Endodermal cell (in vitro differentiated cells): ENCODE results near the gene SH3BP2. TPM values are rescaled to one million over a fixed set of nuclear protein-coding genes. Genes with fewer than 3 reads are reported as not detected.

Source experiments
- DNase-seq: peaks from one replicate; pipeline ENCODE4 v3.0.0-alpha.2; 2017
- H3K27ac ChIP-seq: 2 replicates; pipeline ENCODE4 v1.5.1; 2013; ENCODE audit warnings: mild to moderate bottlenecking, low read depth, low read length, moderate library complexity
- H3K27me3 ChIP-seq: 2 replicates; pipeline ENCODE4 v1.6.1; 2013; ENCODE audit warnings: mild to moderate bottlenecking, low read length, moderate library complexity; ENCODE audit not compliant: insufficient read depth, control insufficient read depth, poor library complexity, severe bottlenecking
- H3K36me3 ChIP-seq: 2 replicates; pipeline ENCODE4 v1.7.0; 2013; ENCODE audit warnings: mild to moderate bottlenecking, low read length, moderate library complexity; ENCODE audit not compliant: control insufficient read depth, insufficient read depth
- H3K4me1 ChIP-seq: one replicate; pipeline ENCODE4 v1.7.0; 2013; ENCODE audit warnings: low read length; ENCODE audit not compliant: control insufficient read depth, insufficient read depth
- H3K4me3 ChIP-seq: 2 replicates; pipeline ENCODE4 v1.5.1; 2013; ENCODE audit warnings: mild to moderate bottlenecking, low read length, moderate library complexity
- H3K9ac ChIP-seq: 2 replicates; pipeline ENCODE4 v1.6.1; 2013; ENCODE audit warnings: mild to moderate bottlenecking, low read length, moderate library complexity; ENCODE audit not compliant: poor library complexity, severe bottlenecking; ENCODE audit errors: extremely low read depth
- H3K9me3 ChIP-seq: 2 replicates; pipeline ENCODE4 v1.6.1; 2013; ENCODE audit warnings: mild to moderate bottlenecking, low read length, moderate library complexity; ENCODE audit not compliant: control insufficient read depth
- H3K27ac Mint-ChIP-seq: 2 replicates; pipeline ENCODE4 v1.8.0; 2020; ENCODE audit warnings: mixed read lengths
- H3K27me3 Mint-ChIP-seq: 2 replicates; pipeline ENCODE4 v1.8.0; 2021; ENCODE audit warnings: mild to moderate bottlenecking, mixed read lengths; ENCODE audit not compliant: insufficient read depth
- H3K36me3 Mint-ChIP-seq: 2 replicates; pipeline ENCODE4 v1.8.0; 2020; ENCODE audit warnings: low read depth, mixed read lengths
- H3K4me1 Mint-ChIP-seq: 2 replicates; pipeline ENCODE4 v1.8.0; 2020; ENCODE audit warnings: mixed read lengths
- H3K4me3 Mint-ChIP-seq: 2 replicates; pipeline ENCODE4 v1.8.0; 2020; ENCODE audit warnings: mild to moderate bottlenecking, moderate library complexity, mixed read lengths
- H3K9me3 Mint-ChIP-seq: 2 replicates; pipeline ENCODE4 v1.8.0; 2020; ENCODE audit warnings: mild to moderate bottlenecking, mixed read lengths
- CTCF ChIP-seq: fragments of 200-600 bp; sonication (generic); conservative IDR thresholded peaks from 2 replicates; pipeline ENCODE4 v1.5.0; 2021; ENCODE audit warnings: antibody characterized with exemption, mild to moderate bottlenecking
- WGBS, 2 experiments: methylation state at CpG; one replicate each; pipeline versions ENCODE4 v1.1.5 to v1.1.7; 2013; ENCODE audit warnings: missing lambda C conversion rate in 2 of 2, mixed read lengths in 1 of 2; ENCODE audit not compliant: insufficient coverage in 1 of 2, insufficient read length in 1 of 2; 5-methylcytosine and 5-hydroxymethylcytosine counted together
- total RNA-seq, 2 donors: library from RNA; stranded (reverse); fragmentation: NEBNext Ultra II Directional in 1 of 2; extraction: Animal tissue kit (Norgen Biotek cat#: 25700) in 1 of 2; gene quantifications; 2 replicates in 1 of 2; 3 replicates in 1 of 2; pipeline ENCODE4 v1.2.1, GENCODE V29; 2021

SH3BP2 gene
- total RNA-seq, 2 donors from 2014 or later, result 40.5 to 43.8 TPM

DNA sequence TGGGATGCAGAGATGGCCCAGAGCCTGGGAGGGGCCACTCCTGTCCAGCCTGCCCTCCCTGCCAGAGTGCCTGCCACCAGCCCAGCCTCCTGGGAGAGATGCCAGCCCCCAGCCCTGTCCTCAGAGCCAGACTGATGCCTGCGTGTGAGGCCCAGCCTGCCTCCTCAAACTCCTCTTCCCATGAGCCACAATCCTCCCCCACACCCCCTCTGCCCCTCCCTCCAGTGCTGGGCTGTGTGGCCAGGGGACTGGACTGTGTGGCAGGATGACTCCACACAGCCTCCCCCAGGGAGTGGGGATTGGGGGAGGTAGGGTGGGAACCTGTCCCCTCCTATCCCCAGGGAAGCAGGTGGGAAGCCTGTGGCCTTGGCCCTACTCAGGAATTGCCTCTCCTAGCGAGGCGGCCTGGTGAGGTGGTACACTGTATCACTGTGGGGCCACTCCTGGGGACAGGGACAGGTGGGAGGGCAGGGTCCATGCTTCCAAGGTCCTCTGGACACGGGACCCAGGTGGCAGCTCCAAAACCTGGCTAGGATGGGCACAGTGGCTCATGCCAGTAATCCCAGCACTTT is 4.3 kb upstream of the SH3BP2 start:
- peak; percentile 41 for DNase-seq
- H3K9me3 ChIP-seq, result no peaks in the 10 kb centered on the region
- H3K27ac Mint-ChIP-seq, result no peak overlapping the region
- H3K36me3 ChIP-seq, result no peaks in the 10 kb centered on the region
- no peak overlapping the region for H3K9ac ChIP-seq
- peaks cover 11% of the 10 kb centered on the region for H3K4me1 ChIP-seq
- peaks cover 19% of the 10 kb centered on the region for H3K27me3 Mint-ChIP-seq
- H3K9me3 Mint-ChIP-seq, result no peaks in the 10 kb centered on the region
- no peak overlapping the region for H3K4me3 Mint-ChIP-seq
- no peak for TF ChIP-seq CTCF
- no peak overlapping the region for H3K27ac ChIP-seq
- H3K4me3 ChIP-seq, result no peak overlapping the region
- peaks cover 4% of the 10 kb centered on the region for H3K27me3 ChIP-seq
- no peaks in the 10 kb centered on the region for H3K36me3 Mint-ChIP-seq
- peaks cover 20% of the 10 kb centered on the region for H3K4me1 Mint-ChIP-seq
- 93 to 95% methylated on average over 2 to 4 of the region's 4 CpGs for WGBS, 2 experiments

DNA sequence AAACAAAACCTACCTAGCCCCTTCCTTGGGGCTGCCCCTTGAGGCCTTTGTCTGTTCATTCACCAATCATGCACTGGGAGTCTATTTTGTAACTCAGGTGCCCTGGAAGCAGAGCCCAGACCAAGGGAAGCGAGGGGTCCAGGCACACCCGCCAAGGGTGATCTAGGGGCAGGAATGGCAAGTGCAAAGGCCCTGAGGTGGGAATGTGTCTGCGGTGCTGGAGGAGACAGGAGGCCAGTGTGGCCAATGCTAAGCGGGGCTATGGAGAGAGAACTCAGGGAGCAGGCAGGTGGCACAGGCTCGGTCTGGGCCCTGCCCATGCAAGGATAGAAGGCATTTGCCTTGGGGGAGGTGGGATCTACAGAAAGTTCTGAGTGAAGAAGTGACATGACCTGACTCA is 3.5 kb upstream of the SH3BP2 start:
- Histone ChIP-seq H3K9ac (no peak overlapping the region), H3K4me1 (peaks cover 11% of the 10 kb centered on the region), H3K36me3 (no peaks in the 10 kb centered on the region), H3K27me3 (peaks cover 11% of the 10 kb centered on the region), H3K27ac (no peak overlapping the region), H3K9me3 (no peaks in the 10 kb centered on the region), H3K4me3 (no peak overlapping the region)
- no peak overlapping the region for H3K27ac Mint-ChIP-seq
- peaks cover 12% of the 10 kb centered on the region for H3K4me1 Mint-ChIP-seq
- H3K36me3 Mint-ChIP-seq, result no peaks in the 10 kb centered on the region
- peaks cover 26% of the 10 kb centered on the region for H3K27me3 Mint-ChIP-seq
- no peaks in the 10 kb centered on the region for H3K9me3 Mint-ChIP-seq
- no peak for DNase-seq
- no peak for TF ChIP-seq CTCF
- WGBS, 2 experiments, result 93 to 100% methylated on average over 4 to 5 of the region's 5 CpGs
- no peak overlapping the region for H3K4me3 Mint-ChIP-seq

DNA sequence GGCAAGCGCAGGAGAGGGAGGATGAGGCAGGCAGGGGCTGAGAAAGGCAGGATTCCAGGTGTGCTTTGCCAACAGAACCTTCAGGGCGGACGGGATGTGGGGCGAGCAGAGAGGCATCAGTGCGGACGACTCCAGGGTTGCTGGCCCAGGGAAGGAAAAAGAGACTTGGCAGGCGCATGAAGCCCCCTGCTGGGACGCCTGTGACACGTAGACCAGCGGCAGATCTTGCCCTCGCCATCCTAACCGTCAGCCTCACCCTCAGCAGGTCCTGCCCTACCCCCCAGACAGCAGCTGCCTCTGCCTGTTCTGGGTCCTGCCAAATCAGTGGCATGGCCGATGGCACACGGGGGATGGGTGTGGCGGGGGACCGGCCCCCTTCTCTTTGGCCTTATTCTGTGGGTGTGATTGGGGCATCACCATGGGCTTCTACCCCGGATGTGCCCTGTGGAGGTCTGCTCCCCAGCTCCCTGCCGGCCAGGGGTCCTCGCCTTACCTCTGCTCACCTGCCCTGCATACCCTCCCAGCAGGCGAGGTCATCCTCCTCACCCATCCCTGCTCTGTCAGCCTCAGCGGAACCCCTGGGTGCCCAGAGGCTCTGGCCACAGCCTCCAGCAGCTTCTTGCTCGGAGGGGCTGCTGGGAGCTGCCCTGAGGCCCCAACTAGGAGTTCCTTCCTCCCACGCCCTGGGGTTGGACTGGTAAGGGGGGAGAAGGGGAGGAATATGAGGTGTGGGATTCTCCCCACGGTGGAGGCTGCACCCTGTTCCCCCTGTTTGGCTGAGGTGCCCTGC is 2.9 kb upstream of the SH3BP2 start:
- Histone ChIP-seq H3K4me1 (peaks cover 11% of the 10 kb centered on the region), H3K9me3 (no peaks in the 10 kb centered on the region), H3K4me3 (no peak overlapping the region), H3K27ac (no peak overlapping the region), H3K36me3 (no peaks in the 10 kb centered on the region), H3K9ac (no peak overlapping the region), H3K27me3 (peaks cover 15% of the 10 kb centered on the region)
- H3K27me3 Mint-ChIP-seq, result peaks cover 33% of the 10 kb centered on the region
- no peaks in the 10 kb centered on the region for H3K9me3 Mint-ChIP-seq
- DNase-seq, result peak; percentile 50
- H3K4me1 Mint-ChIP-seq, result peaks cover 8% of the 10 kb centered on the region
- H3K36me3 Mint-ChIP-seq, result no peaks in the 10 kb centered on the region
- no peak overlapping the region for H3K27ac Mint-ChIP-seq
- no peak for TF ChIP-seq CTCF
- no peak overlapping the region for H3K4me3 Mint-ChIP-seq
- WGBS, 2 experiments, result 88 to 89% methylated on average over 11 to 24 of the region's 24 CpGs
